Ectodermal cell (in vitro differentiated cells): ENCODE results near the gene DSCAML1.

Experiments used
- H3K27ac ChIP-seq: 2 replicates; pipeline ENCODE4 v1.7.0; 2013; ENCODE audit warnings: mild to moderate bottlenecking, low read depth, low read length; ENCODE audit not compliant: insufficient read depth, poor library complexity, severe bottlenecking
- H3K27me3 ChIP-seq: 2 replicates; pipeline ENCODE4 v1.7.0; 2013; ENCODE audit warnings: mild to moderate bottlenecking, low read length; ENCODE audit not compliant: insufficient read depth, control insufficient read depth, poor library complexity, severe bottlenecking
- H3K36me3 ChIP-seq: one replicate; pipeline ENCODE4 v1.7.0; 2013; ENCODE audit warnings: low read length; ENCODE audit not compliant: control insufficient read depth, insufficient read depth
- H3K4me1 ChIP-seq: one replicate; pipeline ENCODE4 v1.7.0; 2013; ENCODE audit warnings: low read length; ENCODE audit not compliant: control insufficient read depth, insufficient read depth
- H3K4me3 ChIP-seq: 2 replicates; pipeline ENCODE4 v1.7.0; 2013; ENCODE audit warnings: low read depth, low read length, control low read depth; ENCODE audit not compliant: insufficient read depth
- H3K9me3 ChIP-seq: 2 replicates; pipeline ENCODE4 v1.7.0; 2013; ENCODE audit warnings: mild to moderate bottlenecking, low read length, moderate library complexity; ENCODE audit not compliant: control insufficient read depth
- WGBS, 2 experiments: methylation state at CpG; one replicate each; pipeline ENCODE4 v1.1.7; 2013; ENCODE audit warnings: missing lambda C conversion rate in 2 of 2; 5-methylcytosine and 5-hydroxymethylcytosine counted together

Gene DSCAML1

GRCh38 chr11:117716521-117717440 lies 80.2 kb downstream of the DSCAML1 start:
- Histone ChIP-seq H3K4me1 (peaks cover 22% of the 10 kb centered on the region), H3K27me3 (peaks cover 3% of the 10 kb centered on the region), H3K27ac (no peak overlapping the region), H3K4me3 (no peak overlapping the region), H3K36me3 (no peaks in the 10 kb centered on the region), H3K9me3 (no peaks in the 10 kb centered on the region)
- WGBS, 2 experiments, result 93 to 94% methylated on average over 20 of the region's 20 CpGs

- H3K4me1 ChIP-seq, result peaks cover 23% of the 10 kb centered on the region
- H3K9me3 ChIP-seq, result no peaks in the 10 kb centered on the region
- no peak overlapping the region for H3K27ac ChIP-seq
- 77 to 79% methylated on average over 8 of the region's 8 CpGs for WGBS, 2 experiments
- H3K36me3 ChIP-seq, result no peaks in the 10 kb centered on the region
- H3K4me3 ChIP-seq, result no peak overlapping the region
- H3K27me3 ChIP-seq, result peaks cover 3% of the 10 kb centered on the region
Observed at GRCh38 chr11:117715801-117716200, 81.2 kb downstream of the DSCAML1 start.

- H3K4me1 ChIP-seq, result peaks cover 12% of the 10 kb centered on the region
- H3K27me3 ChIP-seq, result peaks cover 3% of the 10 kb centered on the region
- WGBS, 2 experiments, result 91 to 94% methylated on average over 5 to 6 of the region's 6 CpGs
Observed at GRCh38 chr11:117713538-117713991, 83.5 kb downstream of the DSCAML1 start.

GRCh38 chr11:117712530-117712929 lies 84.5 kb downstream of the DSCAML1 start:
- Histone ChIP-seq H3K9me3 (no peaks in the 10 kb centered on the region), H3K4me3 (no peak overlapping the region), H3K4me1 (peaks cover 4% of the 10 kb centered on the region), H3K36me3 (no peaks in the 10 kb centered on the region), H3K27me3 (peaks cover 3% of the 10 kb centered on the region), H3K27ac (no peak overlapping the region)
- 86 to 87% methylated on average over 13 of the region's 13 CpGs for WGBS, 2 experiments

More at GRCh38 chr11:117713538-117713991, 83.5 kb downstream of the DSCAML1 start:
- H3K27ac ChIP-seq, result no peak overlapping the region
- no peaks in the 10 kb centered on the region for H3K36me3 ChIP-seq
- no peak overlapping the region for H3K4me3 ChIP-seq
- H3K9me3 ChIP-seq, result no peaks in the 10 kb centered on the region

- WGBS, 2 experiments, result 84 to 87% methylated on average over 7 of the region's 7 CpGs
- no peaks in the 10 kb centered on the region for H3K9me3 ChIP-seq
Observed at GRCh38 chr11:117711331-117711730, 85.7 kb downstream of the DSCAML1 start.

GRCh38 chr11:117710211-117710610 lies 86.8 kb downstream of the DSCAML1 start:
- no peaks in the 10 kb centered on the region for H3K36me3 ChIP-seq
- H3K4me1 ChIP-seq, result peaks cover 10% of the 10 kb centered on the region
- 90 to 94% methylated on average over 3 to 4 of the region's 4 CpGs for WGBS, 2 experiments
- H3K27ac ChIP-seq, result no peak overlapping the region
- no peaks in the 10 kb centered on the region for H3K27me3 ChIP-seq
- no peak overlapping the region for H3K4me3 ChIP-seq
- no peaks in the 10 kb centered on the region for H3K9me3 ChIP-seq

More at GRCh38 chr11:117711331-117711730, 85.7 kb downstream of the DSCAML1 start:
- Histone ChIP-seq H3K36me3 (no peaks in the 10 kb centered on the region), H3K27ac (no peak overlapping the region), H3K4me3 (no peak overlapping the region), H3K4me1 (peaks cover 4% of the 10 kb centered on the region), H3K27me3 (no peaks in the 10 kb centered on the region)

- H3K4me1 ChIP-seq, result peaks cover 33% of the 10 kb centered on the region
- no peaks in the 10 kb centered on the region for H3K9me3 ChIP-seq
- no peak overlapping the region for H3K4me3 ChIP-seq
- H3K27ac ChIP-seq, result no peak overlapping the region
- H3K27me3 ChIP-seq, result no peaks in the 10 kb centered on the region
- no peaks in the 10 kb centered on the region for H3K36me3 ChIP-seq
- 93 to 94% methylated on average over 12 of the region's 12 CpGs for WGBS, 2 experiments
Observed at GRCh38 chr11:117706322-117706814, 90.6 kb downstream of the DSCAML1 start.

GRCh38 chr11:117705866-117706265 lies 91.2 kb downstream of the DSCAML1 start:
- 81 to 85% methylated on average over 6 of the region's 6 CpGs for WGBS, 2 experiments
- Histone ChIP-seq H3K27ac (no peak overlapping the region), H3K9me3 (no peaks in the 10 kb centered on the region), H3K36me3 (no peaks in the 10 kb centered on the region), H3K27me3 (no peaks in the 10 kb centered on the region), H3K4me1 (peaks cover 33% of the 10 kb centered on the region), H3K4me3 (no peak overlapping the region)

- Histone ChIP-seq H3K27me3 (no peaks in the 10 kb centered on the region), H3K27ac (no peak overlapping the region), H3K9me3 (no peaks in the 10 kb centered on the region), H3K36me3 (no peaks in the 10 kb centered on the region), H3K4me1 (peaks cover 33% of the 10 kb centered on the region), H3K4me3 (no peak overlapping the region)
- 74 to 82% methylated on average over 21 to 24 of the region's 24 CpGs for WGBS, 2 experiments
Observed at GRCh38 chr11:117704395-117705100, 92.5 kb downstream of the DSCAML1 start.
